ENCODE measurements around the gene DLAT.

DNA sequence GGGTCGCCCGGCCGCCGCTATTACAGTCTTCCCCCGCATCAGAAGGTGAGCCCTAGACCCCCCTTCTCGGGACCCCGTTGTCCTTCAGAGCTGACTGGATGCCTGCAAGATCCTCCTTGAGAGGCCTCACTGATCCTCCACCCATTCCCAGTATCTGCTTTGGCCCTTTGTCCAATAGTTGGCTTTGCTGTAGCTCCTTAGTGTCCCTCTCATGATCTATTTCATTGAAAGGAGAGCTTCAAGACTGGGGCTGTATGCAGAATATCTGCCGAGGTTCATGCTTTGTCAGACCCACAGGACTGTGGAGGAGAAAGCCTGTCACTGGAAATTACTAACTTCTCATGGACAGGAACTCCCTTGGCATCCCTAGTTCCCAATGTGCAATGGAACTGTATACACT is 499 bp downstream of the DLAT start:
- TF ChIP-seq, protein P1, sequence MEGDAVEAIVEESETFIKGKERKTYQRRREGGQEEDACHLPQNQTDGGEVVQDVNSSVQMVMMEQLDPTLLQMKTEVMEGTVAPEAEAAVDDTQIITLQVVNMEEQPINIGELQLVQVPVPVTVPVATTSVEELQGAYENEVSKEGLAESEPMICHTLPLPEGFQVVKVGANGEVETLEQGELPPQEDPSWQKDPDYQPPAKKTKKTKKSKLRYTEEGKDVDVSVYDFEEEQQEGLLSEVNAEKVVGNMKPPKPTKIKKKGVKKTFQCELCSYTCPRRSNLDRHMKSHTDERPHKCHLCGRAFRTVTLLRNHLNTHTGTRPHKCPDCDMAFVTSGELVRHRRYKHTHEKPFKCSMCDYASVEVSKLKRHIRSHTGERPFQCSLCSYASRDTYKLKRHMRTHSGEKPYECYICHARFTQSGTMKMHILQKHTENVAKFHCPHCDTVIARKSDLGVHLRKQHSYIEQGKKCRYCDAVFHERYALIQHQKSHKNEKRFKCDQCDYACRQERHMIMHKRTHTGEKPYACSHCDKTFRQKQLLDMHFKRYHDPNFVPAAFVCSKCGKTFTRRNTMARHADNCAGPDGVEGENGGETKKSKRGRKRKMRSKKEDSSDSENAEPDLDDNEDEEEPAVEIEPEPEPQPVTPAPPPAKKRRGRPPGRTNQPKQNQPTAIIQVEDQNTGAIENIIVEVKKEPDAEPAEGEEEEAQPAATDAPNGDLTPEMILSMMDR (conservative IDR thresholded peaks at IDR 0.05; ENCODE audit: low read depth in 2 of 2): no peak
- no peak for TF ChIP-seq POLR2AphosphoS5 (IDR thresholded peaks at IDR 0.05; ENCODE audit: low read depth)
- no peak for TF ChIP-seq EZH2phosphoT487 (IDR thresholded peaks at IDR 0.05; ENCODE audit: unreplicated experiment)
- no peak for TF ChIP-seq EZH2 (IDR thresholded peaks at IDR 0.05; ENCODE audit: low read depth, unreplicated experiment)
- TF ChIP-seq, protein P2, sequence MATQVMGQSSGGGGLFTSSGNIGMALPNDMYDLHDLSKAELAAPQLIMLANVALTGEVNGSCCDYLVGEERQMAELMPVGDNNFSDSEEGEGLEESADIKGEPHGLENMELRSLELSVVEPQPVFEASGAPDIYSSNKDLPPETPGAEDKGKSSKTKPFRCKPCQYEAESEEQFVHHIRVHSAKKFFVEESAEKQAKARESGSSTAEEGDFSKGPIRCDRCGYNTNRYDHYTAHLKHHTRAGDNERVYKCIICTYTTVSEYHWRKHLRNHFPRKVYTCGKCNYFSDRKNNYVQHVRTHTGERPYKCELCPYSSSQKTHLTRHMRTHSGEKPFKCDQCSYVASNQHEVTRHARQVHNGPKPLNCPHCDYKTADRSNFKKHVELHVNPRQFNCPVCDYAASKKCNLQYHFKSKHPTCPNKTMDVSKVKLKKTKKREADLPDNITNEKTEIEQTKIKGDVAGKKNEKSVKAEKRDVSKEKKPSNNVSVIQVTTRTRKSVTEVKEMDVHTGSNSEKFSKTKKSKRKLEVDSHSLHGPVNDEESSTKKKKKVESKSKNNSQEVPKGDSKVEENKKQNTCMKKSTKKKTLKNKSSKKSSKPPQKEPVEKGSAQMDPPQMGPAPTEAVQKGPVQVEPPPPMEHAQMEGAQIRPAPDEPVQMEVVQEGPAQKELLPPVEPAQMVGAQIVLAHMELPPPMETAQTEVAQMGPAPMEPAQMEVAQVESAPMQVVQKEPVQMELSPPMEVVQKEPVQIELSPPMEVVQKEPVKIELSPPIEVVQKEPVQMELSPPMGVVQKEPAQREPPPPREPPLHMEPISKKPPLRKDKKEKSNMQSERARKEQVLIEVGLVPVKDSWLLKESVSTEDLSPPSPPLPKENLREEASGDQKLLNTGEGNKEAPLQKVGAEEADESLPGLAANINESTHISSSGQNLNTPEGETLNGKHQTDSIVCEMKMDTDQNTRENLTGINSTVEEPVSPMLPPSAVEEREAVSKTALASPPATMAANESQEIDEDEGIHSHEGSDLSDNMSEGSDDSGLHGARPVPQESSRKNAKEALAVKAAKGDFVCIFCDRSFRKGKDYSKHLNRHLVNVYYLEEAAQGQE (IDR thresholded peaks at IDR 0.05; ENCODE audit: unreplicated experiment): no peak
- TF ChIP-seq NANOG (IDR thresholded peaks at IDR 0.05; ENCODE audit: borderline replicate concordance): no peak
- no peak for TF ChIP-seq CREB1 (CRISPR knock-in tag; IDR thresholded peaks at IDR 0.05; ENCODE audit: low read depth)
- no peak for TF ChIP-seq JUNB (IDR thresholded peaks at IDR 0.05; ENCODE audit: unreplicated experiment)
- no peak for TF ChIP-seq ZNF114 (CRISPR knock-in tag; IDR thresholded peaks at IDR 0.05)
